A673 (cell line): ENCODE measurements around the gene RAB11FIP3. TPM values are rescaled to one million over a fixed set of nuclear protein-coding genes. Genes with fewer than 3 reads are reported as not detected.

Experiments used
- BruUV-seq: library from RNA; stranded (reverse); fragments of 400-500 nt; replicated peaks from 2 replicates; lab custom pipeline; 2021; lab: Mats Ljungman, UMichigan
- CTCF ChIA-PET: fragments of 300-600 bp; sonication (Branson Sonifier 250); formaldehyde crosslinking; loops from one replicate; lab custom pipeline; 2022; ENCODE audit warnings: antibody characterized with exemption; lab: Charles Lee
- POLR2A ChIA-PET: fragments of 300-600 bp; sonication (Branson Sonifier 250); formaldehyde crosslinking; loops from one replicate; lab custom pipeline; 2022; ENCODE audit warnings: antibody characterized with exemption; ENCODE audit not compliant: low non-redundant PET; lab: Charles Lee
- DNase-seq: peaks from one replicate; pipeline ENCODE4 v3.0.0-alpha.2; 2015; ENCODE audit warnings: low spot score
- H3K27ac ChIP-seq: fragments of 200-600 bp; sonication (generic); 2 replicates; pipeline ENCODE4 v1.5.1; 2016; ENCODE audit warnings: mixed run types, low read depth, mild to moderate bottlenecking, mixed read lengths, antibody characterized with exemption, low read length; ENCODE audit not compliant: poor library complexity, severe bottlenecking
- H3K27me3 ChIP-seq: fragments of 200-600 bp; sonication (generic); replicated peaks from 2 replicates; pipeline ENCODE4 v1.6.1; 2017; ENCODE audit warnings: mixed run types, low read depth, mild to moderate bottlenecking, mixed read lengths, antibody characterized with exemption, low read length; ENCODE audit not compliant: insufficient read depth, poor library complexity
- H3K36me3 ChIP-seq: fragments of 200-600 bp; sonication (generic); 2 replicates; pipeline ENCODE4 v1.6.1; 2016; ENCODE audit warnings: mixed run types, mild to moderate bottlenecking, mixed read lengths, antibody characterized with exemption, low read length; ENCODE audit not compliant: insufficient read depth, poor library complexity, severe bottlenecking
- H3K4me1 ChIP-seq: fragments of 200-600 bp; sonication (generic); 2 replicates; pipeline ENCODE4 v1.6.1; 2017; ENCODE audit warnings: mixed run types, mild to moderate bottlenecking, mixed read lengths, antibody characterized with exemption, low read length; ENCODE audit not compliant: insufficient read depth, poor library complexity, severe bottlenecking
- H3K4me3 ChIP-seq: fragments of 200-600 bp; sonication (generic); 2 replicates; pipeline ENCODE4 v1.5.1; 2016; ENCODE audit warnings: low read depth, mixed run types, mild to moderate bottlenecking, mixed read lengths, low read length; ENCODE audit not compliant: poor library complexity, severe bottlenecking
- H3K9me3 ChIP-seq: fragments of 200-600 bp; sonication (generic); 2 replicates; pipeline ENCODE4 v1.6.1; 2016; ENCODE audit warnings: mixed run types, low read depth, mild to moderate bottlenecking, mixed read lengths, antibody characterized with exemption, low read length; ENCODE audit not compliant: poor library complexity, severe bottlenecking
- CTCF ChIP-seq: fragments of 300-800, 200-600 bp; sonication (generic); conservative IDR thresholded peaks from 2 replicates; pipeline ENCODE4 v1.5.1; 2017; ENCODE audit warnings: low read depth, mild to moderate bottlenecking, antibody characterized with exemption, low read length, moderate library complexity, mixed read lengths
- EZH2 ChIP-seq: fragments of 200-600 bp; sonication (generic); IDR thresholded peaks from 2 replicates; pipeline ENCODE4 v1.6.1; 2017; ENCODE audit warnings: borderline replicate concordance, low read depth, mild to moderate bottlenecking, mixed read lengths, antibody characterized with exemption, low read length; ENCODE audit not compliant: poor library complexity, severe bottlenecking
- intact Hi-C: fragments of 100-400 bp; cut with micrococcal nuclease; formaldehyde crosslinking; loops from one replicate; pipeline ENCODE4 v1.10.0; 2022; ENCODE audit not compliant: unreplicated experiment
- total RNA-seq: library from RNA; stranded (reverse); gene quantifications from 2 replicates; pipeline ENCODE4 v1.2.3, GENCODE V29; 2021

Gene RAB11FIP3
- total RNA-seq, 1 experiment from 2014 or later, result 44.8 TPM

- no peaks in the 10 kb centered on the region for H3K9me3 ChIP-seq
- H3K36me3 ChIP-seq, result no peaks in the 10 kb centered on the region
- no TSS peak for BruUV-seq
- no peak for DNase-seq
- no peaks in the 10 kb centered on the region for H3K4me1 ChIP-seq
- POLR2A ChIA-PET, result no interaction called here
- CTCF ChIA-PET, result no interaction called here
- no peaks in the 10 kb centered on the region for H3K27me3 ChIP-seq
- intact Hi-C loops, result no loop called here
- no peak overlapping the region for H3K4me3 ChIP-seq
- H3K27ac ChIP-seq, result no peak overlapping the region
- TF ChIP-seq CTCF (no peak), EZH2 (no peak)
Observed at GRCh38 chr16:430904-431303, 5.5 kb downstream of the RAB11FIP3 start.

- no peak for DNase-seq
- TF ChIP-seq EZH2 (no peak), CTCF (no peak)
- intact Hi-C loops, result no loop called here
- H3K27ac ChIP-seq, result no peak overlapping the region
- no peaks in the 10 kb centered on the region for H3K4me1 ChIP-seq
- H3K27me3 ChIP-seq, result no peaks in the 10 kb centered on the region
- no peak overlapping the region for H3K4me3 ChIP-seq
- BruUV-seq, result no TSS peak
- POLR2A ChIA-PET, result no interaction called here
- CTCF ChIA-PET, result no interaction called here
- no peaks in the 10 kb centered on the region for H3K9me3 ChIP-seq
- no peaks in the 10 kb centered on the region for H3K36me3 ChIP-seq
Observed at GRCh38 chr16:440627-441026, 15.2 kb downstream of the RAB11FIP3 start.

- no peaks in the 10 kb centered on the region for H3K9me3 ChIP-seq
- CTCF ChIA-PET, result no interaction called here
- H3K4me1 ChIP-seq, result no peaks in the 10 kb centered on the region
- H3K4me3 ChIP-seq, result no peak overlapping the region
- no peak for DNase-seq
- POLR2A ChIA-PET, result no interaction called here
- H3K36me3 ChIP-seq, result no peaks in the 10 kb centered on the region
- TF ChIP-seq CTCF (no peak), EZH2 (no peak)
- H3K27me3 ChIP-seq, result no peaks in the 10 kb centered on the region
- intact Hi-C loops, result no loop called here
- no TSS peak for BruUV-seq
- H3K27ac ChIP-seq, result no peak overlapping the region
Observed at GRCh38 chr16:441447-441846, 16.0 kb downstream of the RAB11FIP3 start.
